ENCODE results near the gene GXYLT2. TPM values are rescaled to one million over a fixed set of nuclear protein-coding genes. Genes with fewer than 3 reads are reported as not detected.

GXYLT2 gene
- polyA plus RNA-seq, 1 donor from 2014 or later: not detected

- no peak overlapping the region for H3K27ac Mint-ChIP-seq
- H3K4me3 Mint-ChIP-seq: peak overlapping the region in 2 of 4 donors; percentile 44 to 75
- peaks cover 2 to 5% (median 3%) of the 10 kb centered on the region in 3 donors for H3K9me3 Mint-ChIP-seq
- H3K36me3 Mint-ChIP-seq: no peaks in the 10 kb centered on the region
- H3K27me3 Mint-ChIP-seq: peaks cover 61% of the 10 kb centered on the region
- H3K4me1 Mint-ChIP-seq: peaks cover 4 to 12% (median 5%) of the 10 kb centered on the region in 3 donors
Observed at GRCh38 chr3:72888546-72889309, 882 bp downstream of the GXYLT2 start.

GRCh38 chr3:72889310-72890165, 1.7 kb downstream of the GXYLT2 start:
- H3K4me3 Mint-ChIP-seq: no peak overlapping the region
- no peaks in the 10 kb centered on the region for H3K9me3 Mint-ChIP-seq
- H3K27me3 Mint-ChIP-seq: peaks cover 61% of the 10 kb centered on the region
- H3K4me1 Mint-ChIP-seq: peaks cover 4 to 12% (median 5%) of the 10 kb centered on the region in 3 donors
- H3K27ac Mint-ChIP-seq: peak overlapping the region in 1 of 3 donors; percentile 48
- H3K36me3 Mint-ChIP-seq: no peaks in the 10 kb centered on the region

GRCh38 chr3:72890166-72890925, 2.5 kb downstream of the GXYLT2 start:
- peaks cover 63% of the 10 kb centered on the region for H3K27me3 Mint-ChIP-seq
- H3K4me3 Mint-ChIP-seq: no peak overlapping the region
- no peaks in the 10 kb centered on the region for H3K36me3 Mint-ChIP-seq
- no peak overlapping the region for H3K27ac Mint-ChIP-seq
- peaks cover 4 to 12% (median 5%) of the 10 kb centered on the region in 3 donors for H3K4me1 Mint-ChIP-seq
- H3K9me3 Mint-ChIP-seq: no peaks in the 10 kb centered on the region

DNA sequence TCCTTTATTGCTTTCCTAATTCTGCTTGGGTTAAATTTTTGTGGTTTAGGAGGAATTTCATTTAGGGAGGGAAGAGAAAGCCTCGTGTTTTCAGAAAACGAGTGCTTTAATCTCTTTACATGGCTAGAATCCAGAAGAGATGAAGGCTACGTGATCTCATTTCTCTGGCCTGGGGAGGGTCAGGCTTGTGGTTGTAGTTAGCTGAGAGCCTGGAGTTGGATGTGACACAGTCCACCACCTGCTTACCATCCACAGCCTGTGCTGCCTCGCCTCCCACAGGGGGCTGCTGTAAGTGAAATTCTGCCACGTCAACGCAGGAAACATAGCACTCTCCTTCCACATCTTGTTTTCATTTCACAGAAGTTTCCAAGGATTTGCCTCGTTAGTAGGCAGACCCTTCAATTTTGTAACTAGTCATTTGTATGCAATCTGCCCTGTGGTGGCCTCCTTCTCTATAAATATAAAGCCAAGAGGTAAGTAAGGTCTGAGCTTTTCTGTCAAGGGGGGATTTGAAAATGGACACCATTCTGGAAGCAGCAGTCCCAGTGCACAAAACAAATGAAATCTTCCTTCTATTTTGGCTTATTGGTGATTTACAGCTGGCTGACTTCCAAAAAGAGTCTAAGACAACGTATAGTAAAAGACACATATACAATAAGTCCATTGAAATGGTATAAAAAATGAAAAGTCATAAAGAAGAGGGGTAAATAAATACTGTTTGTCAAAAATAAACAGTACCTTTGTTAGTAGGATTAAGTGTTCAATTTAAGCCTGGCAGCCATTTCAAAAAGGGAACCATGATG, 3.4 kb downstream of the GXYLT2 start:
- H3K9me3 Mint-ChIP-seq: no peaks in the 10 kb centered on the region
- H3K36me3 Mint-ChIP-seq: no peaks in the 10 kb centered on the region
- peaks cover 56% of the 10 kb centered on the region for H3K27me3 Mint-ChIP-seq
- H3K4me1 Mint-ChIP-seq: peaks cover 4 to 12% (median 5%) of the 10 kb centered on the region in 3 donors
- H3K27ac Mint-ChIP-seq: no peak overlapping the region
- H3K4me3 Mint-ChIP-seq: no peak overlapping the region

DNA sequence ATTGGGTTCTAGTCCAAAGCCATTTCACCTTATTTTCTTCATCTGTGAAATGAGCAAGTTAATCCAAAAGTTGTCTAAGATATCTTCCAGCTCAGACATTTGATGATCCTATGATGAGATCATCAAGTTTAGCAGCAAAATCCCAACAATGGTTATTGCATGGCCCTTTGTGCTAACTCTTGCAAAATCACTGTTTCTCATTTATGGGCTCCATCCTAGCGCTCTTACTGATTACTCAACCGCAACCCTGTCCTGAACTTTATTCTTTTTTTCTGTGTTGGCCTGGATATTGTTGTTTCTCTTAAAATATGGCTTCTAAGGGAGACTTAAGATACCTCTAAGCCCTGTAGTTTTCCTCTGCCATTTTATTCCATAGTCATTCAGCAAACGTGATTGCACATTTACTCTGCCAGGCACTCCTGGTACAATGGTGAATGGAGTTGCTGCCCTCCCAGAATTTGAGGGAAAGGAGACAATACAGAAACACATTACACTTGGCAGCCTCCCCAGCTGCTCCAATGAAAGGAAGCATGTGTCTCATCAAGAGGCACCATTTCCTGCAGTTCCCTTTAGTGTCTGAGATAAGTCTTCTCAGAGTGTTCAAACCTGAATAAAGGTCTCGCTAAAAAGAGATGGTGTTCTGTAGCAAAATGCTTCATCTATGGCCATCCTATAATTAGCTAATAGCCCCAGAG, 4.4 kb downstream of the GXYLT2 start:
- Mint-ChIP-seq H3K4me3 (no peak overlapping the region), H3K27me3 (peaks cover 53% of the 10 kb centered on the region), H3K27ac (no peak overlapping the region), H3K36me3 (no peaks in the 10 kb centered on the region), H3K9me3 (no peaks in the 10 kb centered on the region), H3K4me1 (peaks cover 4 to 9% (median 5%) of the 10 kb centered on the region in 3 donors)

- Mint-ChIP-seq H3K4me1 (peaks cover 0 to 3% (median 0%) of the 10 kb centered on the region in 3 donors), H3K27ac (no peak overlapping the region), H3K4me3 (no peak overlapping the region), H3K27me3 (peaks cover 48% of the 10 kb centered on the region), H3K9me3 (no peaks in the 10 kb centered on the region), H3K36me3 (no peaks in the 10 kb centered on the region)
Observed at GRCh38 chr3:72892870-72893269, 5.0 kb downstream of the GXYLT2 start.

GRCh38 chr3:72894976-72895552, 7.2 kb downstream of the GXYLT2 start:
- H3K4me3 Mint-ChIP-seq: no peak overlapping the region
- peaks cover 32% of the 10 kb centered on the region for H3K27me3 Mint-ChIP-seq
- H3K9me3 Mint-ChIP-seq: no peaks in the 10 kb centered on the region
- H3K4me1 Mint-ChIP-seq: no peaks in the 10 kb centered on the region
- H3K36me3 Mint-ChIP-seq: no peaks in the 10 kb centered on the region
- H3K27ac Mint-ChIP-seq: no peak overlapping the region

GRCh38 chr3:72896996-72897757, 9.3 kb downstream of the GXYLT2 start:
- no peak overlapping the region for H3K4me3 Mint-ChIP-seq
- no peaks in the 10 kb centered on the region for H3K4me1 Mint-ChIP-seq
- no peaks in the 10 kb centered on the region for H3K36me3 Mint-ChIP-seq
- peaks cover 20% of the 10 kb centered on the region for H3K27me3 Mint-ChIP-seq
- H3K9me3 Mint-ChIP-seq: no peaks in the 10 kb centered on the region
- H3K27ac Mint-ChIP-seq: no peak overlapping the region

DNA sequence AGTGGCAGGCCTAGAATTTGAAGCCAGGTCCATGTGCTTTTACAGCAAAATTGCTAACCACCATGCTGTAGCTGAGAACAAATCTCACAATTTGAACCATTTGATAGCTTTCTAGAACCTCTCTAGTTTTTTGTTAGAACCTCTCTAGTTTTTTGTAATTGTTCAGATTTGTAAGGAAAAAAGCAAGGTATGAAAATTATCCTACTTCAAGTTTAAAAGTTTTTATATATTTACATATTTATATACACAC, 9.8 kb downstream of the GXYLT2 start:
- Mint-ChIP-seq H3K36me3 (no peaks in the 10 kb centered on the region), H3K9me3 (no peaks in the 10 kb centered on the region), H3K27ac (no peak overlapping the region), H3K4me1 (no peaks in the 10 kb centered on the region), H3K4me3 (no peak overlapping the region), H3K27me3 (peaks cover 21% of the 10 kb centered on the region)

DNA sequence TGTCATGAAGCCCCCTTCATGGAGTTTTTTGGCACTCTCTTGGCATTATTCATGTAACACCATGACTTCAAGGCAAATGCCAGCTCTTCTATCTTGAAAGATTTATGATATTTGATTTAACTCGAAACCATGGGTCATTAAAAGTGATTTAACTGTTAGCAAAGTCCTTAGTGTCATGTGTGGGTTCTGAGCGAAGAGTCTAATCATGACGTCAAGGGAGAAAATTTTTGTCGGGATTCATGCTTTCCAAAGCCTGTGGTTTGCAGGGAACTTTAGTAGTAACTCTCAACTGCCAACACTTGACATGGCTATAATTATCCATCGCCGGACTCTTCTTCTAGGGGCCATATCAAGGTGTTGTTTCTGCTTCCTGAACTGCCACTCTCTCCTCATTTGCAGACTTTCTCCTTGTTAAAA, 11.5 kb downstream of the GXYLT2 start:
- H3K4me1 Mint-ChIP-seq: no peaks in the 10 kb centered on the region
- H3K9me3 Mint-ChIP-seq: no peaks in the 10 kb centered on the region
- H3K27ac Mint-ChIP-seq: no peak overlapping the region
- H3K4me3 Mint-ChIP-seq: no peak overlapping the region
- no peaks in the 10 kb centered on the region for H3K36me3 Mint-ChIP-seq
- H3K27me3 Mint-ChIP-seq: peaks cover 13% of the 10 kb centered on the region

GRCh38 chr3:72900048-72900447, 12.2 kb downstream of the GXYLT2 start:
- no peak overlapping the region for H3K27ac Mint-ChIP-seq
- peaks cover 13% of the 10 kb centered on the region for H3K27me3 Mint-ChIP-seq
- no peaks in the 10 kb centered on the region for H3K4me1 Mint-ChIP-seq
- H3K36me3 Mint-ChIP-seq: no peaks in the 10 kb centered on the region
- H3K9me3 Mint-ChIP-seq: no peaks in the 10 kb centered on the region
- H3K4me3 Mint-ChIP-seq: no peak overlapping the region

DNA sequence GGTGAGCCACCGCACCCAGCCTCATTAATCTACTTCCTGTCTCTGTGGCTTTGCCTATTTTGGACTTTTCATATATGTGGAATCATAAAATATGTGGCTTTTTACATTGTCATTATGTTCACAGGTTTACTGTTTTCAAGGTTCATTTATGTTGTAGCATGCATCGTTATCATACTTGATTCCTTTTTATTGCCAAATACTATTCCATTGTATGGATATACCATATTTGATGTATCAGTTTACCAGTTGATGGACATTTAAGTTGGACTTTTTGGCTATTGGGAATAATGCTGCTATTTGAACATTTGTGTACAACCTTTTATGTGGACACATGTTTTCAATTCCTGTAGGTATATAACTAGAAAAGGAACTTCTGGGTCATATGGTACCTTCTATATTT, 14.0 kb downstream of the GXYLT2 start:
- Mint-ChIP-seq H3K27ac (no peak overlapping the region), H3K4me1 (no peaks in the 10 kb centered on the region), H3K9me3 (no peaks in the 10 kb centered on the region), H3K27me3 (peaks cover 9% of the 10 kb centered on the region), H3K4me3 (no peak overlapping the region), H3K36me3 (no peaks in the 10 kb centered on the region)

GRCh38 chr3:72903004-72903403, 15.2 kb downstream of the GXYLT2 start:
- Mint-ChIP-seq H3K36me3 (no peaks in the 10 kb centered on the region), H3K9me3 (no peaks in the 10 kb centered on the region), H3K27ac (no peak overlapping the region), H3K4me1 (no peaks in the 10 kb centered on the region), H3K4me3 (no peak overlapping the region), H3K27me3 (peaks cover 6% of the 10 kb centered on the region)
